Fibroblast of pulmonary artery (primary cell): ENCODE data around the gene HUNK.

Experiments
- DNase-seq: peaks from one replicate; pipeline ENCODE4 v3.0.0-alpha.2; 2010; ENCODE audit warnings: low read depth
- H3K4me3 ChIP-seq: replicated peaks from 2 replicates; pipeline ENCODE4 v1.5.1; 2011; ENCODE audit warnings: low read depth, mild to moderate bottlenecking, control low read depth, low read length, moderate library complexity
- CTCF ChIP-seq: IDR thresholded peaks from 2 replicates; pipeline ENCODE4 v1.5.1; 2011; ENCODE audit warnings: mild to moderate bottlenecking, control low read depth, low read length, inconsistent platforms; ENCODE audit errors: missing control alignments

Gene HUNK

GRCh38 chr21:31967334-31967733 lies 94.5 kb downstream of the HUNK start:
- DNase-seq, result no peak
- H3K4me3 ChIP-seq, result no peak overlapping the region
- TF ChIP-seq CTCF, result no peak

- TF ChIP-seq CTCF, result no peak
- DNase-seq, result no peak
- H3K4me3 ChIP-seq, result no peak overlapping the region
Measured at GRCh38 chr21:31972622-31973021, 99.8 kb downstream of the HUNK start.

- H3K4me3 ChIP-seq, result no peak overlapping the region
- no peak for DNase-seq
- no peak for TF ChIP-seq CTCF
Measured at GRCh38 chr21:31973402-31973944, 100.7 kb downstream of the HUNK start.

- TF ChIP-seq CTCF, result no peak
- no peak for DNase-seq
- no peak overlapping the region for H3K4me3 ChIP-seq
Measured at GRCh38 chr21:31974454-31974985, 101.7 kb downstream of the HUNK start.

GRCh38 chr21:31975491-31975890 lies 102.7 kb downstream of the HUNK start:
- no peak for TF ChIP-seq CTCF

GRCh38 chr21:31977816-31978215 lies 105.0 kb downstream of the HUNK start:
- no peak overlapping the region for H3K4me3 ChIP-seq
- no peak for DNase-seq
- TF ChIP-seq CTCF, result no peak

More at GRCh38 chr21:31975491-31975890, 102.7 kb downstream of the HUNK start:
- no peak overlapping the region for H3K4me3 ChIP-seq
- DNase-seq, result no peak

GRCh38 chr21:31983120-31983519 lies 110.3 kb downstream of the HUNK start:
- H3K4me3 ChIP-seq, result no peak overlapping the region
- TF ChIP-seq CTCF, result no peak
- DNase-seq, result no peak
